HS-27A (cell line): ENCODE data around the gene HEMK1.

Experiments
- DNase-seq: peaks from one replicate; pipeline ENCODE4 v3.0.0-alpha.2; 2012; ENCODE audit warnings: low read depth, missing footprints

Gene HEMK1

DNA sequence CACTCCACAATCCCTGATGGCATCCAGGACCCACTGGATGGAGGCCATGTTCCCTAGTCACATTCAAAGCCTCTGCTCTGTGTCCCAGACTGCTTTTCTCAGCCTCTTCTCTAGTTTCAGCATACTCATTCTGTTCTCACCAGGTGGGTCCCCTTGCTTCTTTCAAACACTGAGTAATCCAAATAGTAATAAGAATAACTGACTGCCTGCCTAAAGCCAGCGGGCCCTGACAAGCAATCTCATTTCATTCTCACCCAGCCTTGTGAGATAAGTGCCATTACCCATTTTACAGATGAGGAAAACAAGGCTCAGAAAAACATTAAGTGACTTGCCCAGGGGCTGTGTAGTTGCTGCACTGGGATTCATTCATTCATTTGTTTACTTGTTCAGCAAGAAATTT lies 73.1 kb downstream of the HEMK1 start:
- DNase-seq, result no peak

DNA sequence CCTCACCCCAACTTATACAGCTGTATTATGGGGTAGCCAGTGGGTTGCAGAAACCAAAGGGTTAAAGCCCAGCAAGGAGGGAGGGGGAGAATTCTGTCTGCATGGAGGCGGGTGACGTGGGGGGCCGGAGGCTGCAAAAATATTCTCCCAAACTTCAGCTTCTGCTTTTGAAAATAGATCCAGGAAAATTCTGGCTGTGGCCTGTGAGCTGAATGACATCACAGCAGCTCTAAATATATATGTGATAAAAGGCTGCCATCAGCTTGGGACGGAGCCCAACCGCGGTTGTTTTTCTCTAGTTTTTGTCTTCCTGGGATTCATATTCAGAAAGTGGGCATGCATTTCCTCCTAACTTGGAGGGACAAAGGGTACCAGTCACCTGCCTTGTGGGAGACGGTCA lies 75.2 kb downstream of the HEMK1 start:
- no peak for DNase-seq

DNA sequence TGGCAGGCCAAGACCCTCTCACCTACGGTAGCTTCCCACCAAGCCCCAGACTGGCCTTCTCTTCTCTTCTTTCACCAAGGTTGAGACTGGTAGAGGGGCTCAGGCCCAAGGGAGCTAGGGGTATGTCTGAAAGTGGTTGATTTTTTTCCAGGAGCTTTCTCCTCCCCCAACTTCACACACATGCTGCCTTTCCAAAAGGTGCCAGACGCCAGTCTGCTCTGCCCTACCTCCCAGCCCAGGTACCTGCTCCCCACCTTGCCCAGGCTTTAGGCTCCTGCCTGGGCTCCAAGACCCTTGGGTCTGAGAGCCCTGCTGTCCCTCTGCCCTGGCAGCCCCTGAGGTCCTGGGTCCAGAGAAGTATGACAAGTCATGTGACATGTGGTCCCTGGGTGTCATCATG lies 76.1 kb downstream of the HEMK1 start:
- no peak for DNase-seq
